Upper lobe of right lung (tissue), 1 donor: ENCODE data around the gene DCAF12. TPM values are rescaled to one million over a fixed set of nuclear protein-coding genes. Genes with fewer than 3 reads are reported as not detected.
A peak's percentile ranks its signal among the peaks of the same experiment; 100 is the strongest.
"Not testable (repeated sequence)": the region's sequence is repeated elsewhere in the genome, so short reads cannot be mapped to it uniquely, and the experiment has no call there.

Source experiments
- ATAC-seq: fragments of 200-7000 bp; cut with Tn5 transposase; one replicate; pipeline ENCODE4 v1.9.1; 2020; ENCODE audit warnings: mild to moderate bottlenecking, moderate library complexity
- DNase-seq: peaks from one replicate; pipeline ENCODE4 v3.0.0-alpha.2; 2020
- H3K27ac ChIP-seq: fragments of 200-600 bp; one replicate; pipeline ENCODE4 v1.8.0; 2022
- H3K27me3 ChIP-seq: fragments of 200-600 bp; one replicate; pipeline ENCODE4 v1.8.0; 2022; ENCODE audit warnings: mild to moderate bottlenecking
- H3K36me3 ChIP-seq: fragments of 200-600 bp; one replicate; pipeline ENCODE4 v1.8.0; 2022
- H3K4me1 ChIP-seq: fragments of 200-600 bp; one replicate; pipeline ENCODE4 v1.8.0; 2022
- H3K4me3 ChIP-seq: fragments of 200-600 bp; one replicate; pipeline ENCODE4 v1.8.0; 2022; ENCODE audit warnings: mild to moderate bottlenecking
- H3K9me3 ChIP-seq: fragments of 200-600 bp; one replicate; pipeline ENCODE4 v1.8.0; 2022
- intact Hi-C: fragments of 100-400 bp; cut with DNase I; formaldehyde crosslinking; loops from one replicate; pipeline ENCODE4 v1.11.0; 2022
- total RNA-seq: library from RNA; stranded (reverse); fragmentation: NEBNext Ultra II Directional; extraction: Animal tissue kit (Norgen Biotek cat#: 25700); gene quantifications from one replicate; pipeline ENCODE4 v1.2.1, GENCODE V29; 2021
- TF ChIP-seq, protein P1 (sequence below): fragments of 200-600 bp; IDR thresholded peaks from one replicate; pipeline ENCODE4 v1.8.0; 2022; ENCODE audit warnings: antibody characterized with exemption
- donor health status: DM: no; HTN: yes; CAD: no; lungs with severe emphysema.

Gene DCAF12
- total RNA-seq, 1 donor from 2014 or later: 31.6 TPM

- H3K27me3 ChIP-seq: no peaks in the 10 kb centered on the region
- TF ChIP-seq, protein P1, sequence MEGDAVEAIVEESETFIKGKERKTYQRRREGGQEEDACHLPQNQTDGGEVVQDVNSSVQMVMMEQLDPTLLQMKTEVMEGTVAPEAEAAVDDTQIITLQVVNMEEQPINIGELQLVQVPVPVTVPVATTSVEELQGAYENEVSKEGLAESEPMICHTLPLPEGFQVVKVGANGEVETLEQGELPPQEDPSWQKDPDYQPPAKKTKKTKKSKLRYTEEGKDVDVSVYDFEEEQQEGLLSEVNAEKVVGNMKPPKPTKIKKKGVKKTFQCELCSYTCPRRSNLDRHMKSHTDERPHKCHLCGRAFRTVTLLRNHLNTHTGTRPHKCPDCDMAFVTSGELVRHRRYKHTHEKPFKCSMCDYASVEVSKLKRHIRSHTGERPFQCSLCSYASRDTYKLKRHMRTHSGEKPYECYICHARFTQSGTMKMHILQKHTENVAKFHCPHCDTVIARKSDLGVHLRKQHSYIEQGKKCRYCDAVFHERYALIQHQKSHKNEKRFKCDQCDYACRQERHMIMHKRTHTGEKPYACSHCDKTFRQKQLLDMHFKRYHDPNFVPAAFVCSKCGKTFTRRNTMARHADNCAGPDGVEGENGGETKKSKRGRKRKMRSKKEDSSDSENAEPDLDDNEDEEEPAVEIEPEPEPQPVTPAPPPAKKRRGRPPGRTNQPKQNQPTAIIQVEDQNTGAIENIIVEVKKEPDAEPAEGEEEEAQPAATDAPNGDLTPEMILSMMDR: no peak
- H3K4me3 ChIP-seq: peak overlapping the region; percentile 79
- intact Hi-C loops: no loop called here
- ATAC-seq (peak; percentile 6), DNase-seq (no peak)
- H3K27ac ChIP-seq: peak overlapping the region; percentile 24
- peaks cover 5% of the 10 kb centered on the region for H3K36me3 ChIP-seq
- peaks cover 23% of the 10 kb centered on the region for H3K4me1 ChIP-seq
- H3K9me3 ChIP-seq: no peaks in the 10 kb centered on the region
Observed at GRCh38 chr9:34046784-34047379, 79.6 kb downstream of the DCAF12 start.

DNA sequence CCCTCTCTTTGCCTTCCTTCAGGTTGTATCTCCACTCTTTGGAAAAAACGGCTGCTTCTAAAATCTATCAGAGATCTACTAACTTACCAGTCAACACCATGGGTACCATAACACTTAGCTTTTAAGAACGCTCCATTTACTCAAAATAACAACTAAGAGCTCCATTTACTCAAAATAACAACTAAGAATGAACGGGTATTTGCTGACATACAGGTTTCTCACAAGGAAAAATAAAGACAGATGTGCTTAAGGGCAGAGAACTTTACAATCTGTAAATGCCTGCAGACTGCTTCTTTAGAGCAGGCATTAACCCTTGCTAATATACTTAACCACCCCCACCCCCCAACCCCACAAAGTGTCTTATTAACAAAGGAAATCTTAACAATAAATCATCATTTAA is 80.6 kb downstream of the DCAF12 start:
- DNase-seq: no peak
- H3K27me3 ChIP-seq: no peaks in the 10 kb centered on the region
- no peaks in the 10 kb centered on the region for H3K9me3 ChIP-seq
- TF ChIP-seq, protein P1: no peak
- no peak overlapping the region for H3K27ac ChIP-seq
- intact Hi-C loops: no loop called here
- peaks cover 5% of the 10 kb centered on the region for H3K36me3 ChIP-seq
- no peak for ATAC-seq
- H3K4me1 ChIP-seq: peaks cover 23% of the 10 kb centered on the region
- no peak overlapping the region for H3K4me3 ChIP-seq

- DNase-seq, H3K9me3 ChIP-seq, ATAC-seq, H3K27ac ChIP-seq, intact Hi-C loops, H3K4me1 ChIP-seq, H3K27me3 ChIP-seq, H3K4me3 ChIP-seq, H3K36me3 ChIP-seq: not testable (repeated sequence)
Observed at GRCh38 chr9:34042074-34042473, 84.4 kb downstream of the DCAF12 start.

DNA sequence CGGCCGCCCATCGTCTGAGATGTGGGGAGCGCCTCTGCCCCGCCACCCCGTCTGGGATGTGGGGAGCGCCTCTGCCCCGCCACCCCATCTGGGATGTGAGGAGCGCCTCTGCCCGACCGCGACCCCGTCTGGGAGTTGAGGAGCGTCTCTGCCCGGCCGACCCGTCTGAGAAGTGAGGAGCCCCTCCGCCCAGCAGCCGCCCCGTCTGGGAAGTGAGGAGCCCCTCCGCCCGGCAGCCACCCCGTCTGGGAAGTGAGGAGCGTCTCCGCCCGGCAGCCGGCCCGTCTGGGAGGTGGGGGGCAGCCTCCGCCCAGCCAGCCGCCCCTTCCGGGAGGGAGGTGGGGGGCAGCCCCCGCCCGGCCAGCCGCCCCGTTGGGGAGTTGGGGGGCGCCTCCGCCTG is 87.6 kb downstream of the DCAF12 start:
- DNase-seq: peak; percentile 53
- H3K4me3 ChIP-seq, H3K27me3 ChIP-seq, ATAC-seq, H3K9me3 ChIP-seq, H3K36me3 ChIP-seq, H3K4me1 ChIP-seq, H3K27ac ChIP-seq, intact Hi-C loops: not testable (repeated sequence)

- no peak overlapping the region for H3K4me3 ChIP-seq
- H3K27me3 ChIP-seq: no peaks in the 10 kb centered on the region
- H3K36me3 ChIP-seq: peaks cover 1% of the 10 kb centered on the region
- DNase-seq (no peak), ATAC-seq (no peak)
- intact Hi-C loops: no loop called here
- H3K27ac ChIP-seq: no peak overlapping the region
- TF ChIP-seq, protein P1: no peak
- H3K9me3 ChIP-seq: no peaks in the 10 kb centered on the region
- H3K4me1 ChIP-seq: no peaks in the 10 kb centered on the region
Observed at GRCh38 chr9:34037626-34038025, 88.9 kb downstream of the DCAF12 start.

DNA sequence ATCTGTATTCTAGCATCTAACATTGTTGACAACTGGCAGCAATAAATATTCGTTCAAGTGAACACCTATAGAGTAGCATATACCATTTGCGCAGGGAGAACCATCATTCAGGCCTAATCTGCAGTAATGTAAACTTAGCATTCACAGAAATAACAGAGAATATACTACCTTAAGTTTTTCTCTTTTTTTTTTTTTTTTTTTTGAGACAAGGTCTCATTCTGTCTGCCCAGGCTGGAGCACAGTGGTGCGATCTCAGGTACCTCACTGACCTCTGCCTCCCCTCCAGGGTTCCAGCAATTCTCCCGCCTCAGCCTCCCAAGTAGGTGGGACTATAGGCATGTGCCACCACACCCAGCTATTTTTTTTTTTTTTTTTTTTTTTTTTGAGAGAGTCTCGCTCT is 89.9 kb downstream of the DCAF12 start:
- intact Hi-C loops: no loop called here
- TF ChIP-seq, protein P1: no peak
- H3K4me3 ChIP-seq: no peak overlapping the region
- H3K4me1 ChIP-seq: no peaks in the 10 kb centered on the region
- DNase-seq (no peak), ATAC-seq (no peak)
- no peaks in the 10 kb centered on the region for H3K36me3 ChIP-seq
- H3K27ac ChIP-seq: no peak overlapping the region
- no peaks in the 10 kb centered on the region for H3K9me3 ChIP-seq
- no peaks in the 10 kb centered on the region for H3K27me3 ChIP-seq

Other genes starting within 250 kb of the DCAF12 start
- 36.2 TPM for gene UBAP2, start 77.8 kb downstream of the DCAF12 start, total RNA-seq
- 51.9 TPM for gene UBAP1, start 52.3 kb upstream of the DCAF12 start, total RNA-seq
- 0.46 TPM for gene KIF24, start 202.6 kb upstream of the DCAF12 start, total RNA-seq
- 11.5 TPM for gene NUDT2, start 202.9 kb upstream of the DCAF12 start, total RNA-seq